ENCODE results near the gene MFSD8. TPM values are rescaled to one million over a fixed set of nuclear protein-coding genes. Genes with fewer than 3 reads are reported as not detected.

The MFSD8 gene
- total RNA-seq, 1 experiment from 2014 or later, result 27.9 TPM

DNA sequence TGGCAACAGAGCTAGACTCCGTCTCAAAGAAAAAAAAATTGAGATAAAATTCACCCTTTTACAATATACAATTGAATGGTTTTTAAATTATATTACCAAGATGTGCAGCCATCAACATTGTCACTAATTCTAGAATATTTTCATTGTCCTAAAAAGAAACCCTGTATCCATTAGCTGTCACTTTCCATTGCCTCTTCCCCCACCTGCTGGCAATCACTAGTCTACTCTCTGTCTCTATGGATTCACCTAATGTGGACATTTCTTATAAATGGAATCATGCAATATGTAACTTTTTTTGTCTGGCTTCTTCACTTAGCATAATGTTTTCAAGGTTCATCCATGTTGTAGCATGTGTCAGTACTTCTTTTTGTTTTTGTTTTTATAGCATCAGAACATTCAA lies 21.0 kb upstream of the MFSD8 start:
- H3K36me3 ChIP-seq (ENCODE audit: control insufficient read depth, insufficient read depth, low read length), result no peaks in the 10 kb centered on the region
- Mint-ChIP-seq H3K4me3 (ENCODE audit: unreplicated experiment) (no peak overlapping the region), H3K27ac (ENCODE audit: unreplicated experiment) (no peak overlapping the region), H3K4me1 (ENCODE audit: low read depth, unreplicated experiment) (no peaks in the 10 kb centered on the region), H3K9me3 (ENCODE audit: unreplicated experiment) (no peaks in the 10 kb centered on the region), H3K27me3 (ENCODE audit: insufficient read depth, unreplicated experiment) (no peaks in the 10 kb centered on the region), H3K36me3 (ENCODE audit: insufficient read depth, unreplicated experiment) (peaks cover 15% of the 10 kb centered on the region)
- H3K9me3 ChIP-seq, result no peaks in the 10 kb centered on the region
- ChIA-PET POLR2A (no interaction called here), CTCF (interaction anchor here (0.6 to 1.5 kb wide), 2 partner anchors 81 to 105 kb away, joined by 3 read pairs; partner anchors contain the start of gene PLK4)
- no TSS peak for BruUV-seq (replicated peaks)
- TF ChIP-seq, protein P1, sequence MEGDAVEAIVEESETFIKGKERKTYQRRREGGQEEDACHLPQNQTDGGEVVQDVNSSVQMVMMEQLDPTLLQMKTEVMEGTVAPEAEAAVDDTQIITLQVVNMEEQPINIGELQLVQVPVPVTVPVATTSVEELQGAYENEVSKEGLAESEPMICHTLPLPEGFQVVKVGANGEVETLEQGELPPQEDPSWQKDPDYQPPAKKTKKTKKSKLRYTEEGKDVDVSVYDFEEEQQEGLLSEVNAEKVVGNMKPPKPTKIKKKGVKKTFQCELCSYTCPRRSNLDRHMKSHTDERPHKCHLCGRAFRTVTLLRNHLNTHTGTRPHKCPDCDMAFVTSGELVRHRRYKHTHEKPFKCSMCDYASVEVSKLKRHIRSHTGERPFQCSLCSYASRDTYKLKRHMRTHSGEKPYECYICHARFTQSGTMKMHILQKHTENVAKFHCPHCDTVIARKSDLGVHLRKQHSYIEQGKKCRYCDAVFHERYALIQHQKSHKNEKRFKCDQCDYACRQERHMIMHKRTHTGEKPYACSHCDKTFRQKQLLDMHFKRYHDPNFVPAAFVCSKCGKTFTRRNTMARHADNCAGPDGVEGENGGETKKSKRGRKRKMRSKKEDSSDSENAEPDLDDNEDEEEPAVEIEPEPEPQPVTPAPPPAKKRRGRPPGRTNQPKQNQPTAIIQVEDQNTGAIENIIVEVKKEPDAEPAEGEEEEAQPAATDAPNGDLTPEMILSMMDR (IDR thresholded peaks at IDR 0.05; ENCODE audit: insufficient read depth in 1 of 2, low read depth in 1 of 2, low read length in 1 of 2, severe bottlenecking in 1 of 2, unreplicated experiment in 1 of 2), result peak in 1 of 2 experiments; percentile 11
- intact Hi-C loops (cut with micrococcal nuclease; ENCODE audit: unreplicated experiment), result no loop called here
- no peak overlapping the region for H3K4me3 ChIP-seq (ENCODE audit: low read depth, low read length)
- H3K27me3 ChIP-seq (replicated peaks; ENCODE audit: control insufficient read depth, insufficient read depth, low read length), result no peaks in the 10 kb centered on the region
- no peaks in the 10 kb centered on the region for H3K4me1 ChIP-seq
- no peak for DNase-seq

DNA sequence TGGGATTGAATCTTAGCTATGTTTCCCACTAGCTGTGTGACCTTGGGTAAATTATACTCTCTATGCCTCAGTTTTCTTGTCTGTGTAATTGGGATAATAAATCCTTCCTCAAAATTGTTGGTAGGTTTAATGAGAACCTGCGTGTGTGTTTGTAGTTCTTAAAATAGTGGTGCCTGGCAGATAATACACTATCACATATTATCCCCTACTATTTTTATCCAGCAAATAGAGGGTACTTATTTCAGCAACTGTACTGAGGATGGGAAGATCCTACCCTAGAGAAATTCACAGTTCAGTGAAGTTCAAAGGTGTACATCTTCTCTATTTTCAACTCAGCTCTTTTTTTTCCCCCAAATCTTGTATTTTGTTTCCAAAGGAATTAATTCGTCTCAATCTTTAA lies 17.5 kb upstream of the MFSD8 start:
- ChIA-PET POLR2A (no interaction called here), CTCF (no interaction called here)
- H3K27me3 Mint-ChIP-seq (ENCODE audit: insufficient read depth, unreplicated experiment), result no peaks in the 10 kb centered on the region
- H3K36me3 Mint-ChIP-seq (ENCODE audit: insufficient read depth, unreplicated experiment), result peaks cover 15% of the 10 kb centered on the region
- Histone ChIP-seq H3K4me3 (ENCODE audit: low read depth, low read length) (no peak overlapping the region), H3K27me3 (replicated peaks; ENCODE audit: control insufficient read depth, insufficient read depth, low read length) (no peaks in the 10 kb centered on the region), H3K36me3 (ENCODE audit: control insufficient read depth, insufficient read depth, low read length) (no peaks in the 10 kb centered on the region), H3K9me3 (no peaks in the 10 kb centered on the region; the same call in 1 of the 2 replicates), H3K4me1 (no peaks in the 10 kb centered on the region)
- no TSS peak for BruUV-seq (replicated peaks)
- no peak overlapping the region for H3K4me3 Mint-ChIP-seq (ENCODE audit: unreplicated experiment)
- no peak overlapping the region for H3K27ac Mint-ChIP-seq (ENCODE audit: unreplicated experiment)
- TF ChIP-seq, protein P1 (IDR thresholded peaks at IDR 0.05; ENCODE audit: insufficient read depth in 1 of 2, low read depth in 1 of 2, low read length in 1 of 2, severe bottlenecking in 1 of 2, unreplicated experiment in 1 of 2), result no peak
- H3K4me1 Mint-ChIP-seq (ENCODE audit: low read depth, unreplicated experiment), result no peaks in the 10 kb centered on the region
- no peaks in the 10 kb centered on the region for H3K9me3 Mint-ChIP-seq (ENCODE audit: unreplicated experiment)
- intact Hi-C loops (cut with micrococcal nuclease; ENCODE audit: unreplicated experiment), result no loop called here
- DNase-seq, result no peak

DNA sequence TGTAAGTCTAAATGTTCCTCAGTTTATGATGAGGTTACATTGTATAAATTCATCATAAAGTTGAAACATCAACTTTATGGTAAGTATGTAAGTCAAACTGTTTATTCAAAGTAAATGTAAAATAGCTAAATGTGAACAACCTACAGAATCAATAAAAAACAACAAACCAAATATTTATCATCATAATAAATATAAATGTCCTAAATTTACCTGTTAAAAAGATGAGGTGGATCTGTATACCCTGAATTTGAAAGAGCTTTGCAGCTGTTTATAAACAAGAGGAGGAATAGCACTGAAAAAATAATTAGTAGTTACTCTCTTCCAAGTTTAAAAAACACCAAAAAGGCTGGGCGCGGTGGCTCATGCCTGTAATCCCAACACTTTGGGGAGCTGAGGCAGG lies 14.0 kb upstream of the MFSD8 start:
- no peaks in the 10 kb centered on the region; the same call in 1 of the 2 replicates for H3K9me3 ChIP-seq
- H3K36me3 Mint-ChIP-seq (ENCODE audit: insufficient read depth, unreplicated experiment), result peaks cover 15% of the 10 kb centered on the region
- H3K27me3 Mint-ChIP-seq (ENCODE audit: insufficient read depth, unreplicated experiment), result no peaks in the 10 kb centered on the region
- H3K27me3 ChIP-seq (replicated peaks; ENCODE audit: control insufficient read depth, insufficient read depth, low read length), result no peaks in the 10 kb centered on the region
- H3K4me1 Mint-ChIP-seq (ENCODE audit: low read depth, unreplicated experiment), result peaks cover 6% of the 10 kb centered on the region
- ChIA-PET POLR2A (no interaction called here), CTCF (no interaction called here)
- TF ChIP-seq, protein P1 (IDR thresholded peaks at IDR 0.05; ENCODE audit: insufficient read depth in 1 of 2, low read depth in 1 of 2, low read length in 1 of 2, severe bottlenecking in 1 of 2, unreplicated experiment in 1 of 2), result no peak
- intact Hi-C loops (cut with micrococcal nuclease; ENCODE audit: unreplicated experiment), result no loop called here
- no peaks in the 10 kb centered on the region for H3K4me1 ChIP-seq
- no peak for DNase-seq
- H3K27ac Mint-ChIP-seq (ENCODE audit: unreplicated experiment), result no peak overlapping the region
- H3K4me3 ChIP-seq (ENCODE audit: low read depth, low read length), result no peak overlapping the region
- no peak overlapping the region for H3K4me3 Mint-ChIP-seq (ENCODE audit: unreplicated experiment)
- no peaks in the 10 kb centered on the region for H3K36me3 ChIP-seq (ENCODE audit: control insufficient read depth, insufficient read depth, low read length)
- BruUV-seq (replicated peaks), result no TSS peak
- H3K9me3 Mint-ChIP-seq (ENCODE audit: unreplicated experiment), result no peaks in the 10 kb centered on the region
